ENCODE measurements around the gene ULK1.

Gene ULK1

GRCh38 chr12:131930510-131930909, 36.1 kb downstream of the ULK1 start:
- CTCF ChIA-PET, result interaction anchor here (1.0 to 1.1 kb wide), 2 partner anchors 17 to 93 kb away, joined by 3 read pairs; no protein-coding TSS in a partner anchor
- H3K4me3 ChIP-seq (ENCODE audit: low read depth, low read length), result peak overlapping the region; percentile 89
- no peak for DNase-seq (ENCODE audit: low read depth, low spot score)
- POLR2A ChIA-PET, result no interaction called here
- TF ChIP-seq CTCF (IDR thresholded peaks at IDR 0.05; ENCODE audit: insufficient read depth, low read length, missing control alignments), result no peak

- POLR2A ChIA-PET, result no interaction called here
- no peak for DNase-seq (ENCODE audit: low read depth, low spot score)
- CTCF ChIA-PET, result no interaction called here
- no peak for TF ChIP-seq CTCF (IDR thresholded peaks at IDR 0.05; ENCODE audit: insufficient read depth, low read length, missing control alignments)
- no peak overlapping the region for H3K4me3 ChIP-seq (ENCODE audit: low read depth, low read length)
Observed at GRCh38 chr12:131933387-131933786, 39.0 kb downstream of the ULK1 start.

- CTCF ChIA-PET, result no interaction called here
- no peak for TF ChIP-seq CTCF (IDR thresholded peaks at IDR 0.05; ENCODE audit: insufficient read depth, low read length, missing control alignments)
- POLR2A ChIA-PET, result no interaction called here
- DNase-seq (ENCODE audit: low read depth, low spot score), result no peak
- no peak overlapping the region for H3K4me3 ChIP-seq (ENCODE audit: low read depth, low read length)
Observed at GRCh38 chr12:131934535-131934934, 40.1 kb downstream of the ULK1 start.

- H3K4me3 ChIP-seq (ENCODE audit: low read depth, low read length), result no peak overlapping the region
- ChIA-PET CTCF (no interaction called here), POLR2A (no interaction called here)
- no peak for TF ChIP-seq CTCF (IDR thresholded peaks at IDR 0.05; ENCODE audit: insufficient read depth, low read length, missing control alignments)
- DNase-seq (ENCODE audit: low read depth, low spot score), result no peak
Observed at GRCh38 chr12:131938082-131938481, 43.7 kb downstream of the ULK1 start.

GRCh38 chr12:131939007-131939406, 44.6 kb downstream of the ULK1 start:
- TF ChIP-seq CTCF (IDR thresholded peaks at IDR 0.05; ENCODE audit: insufficient read depth, low read length, missing control alignments), result no peak
- POLR2A ChIA-PET, result no interaction called here
- DNase-seq (ENCODE audit: low read depth, low spot score), result no peak
- CTCF ChIA-PET, result no interaction called here
- H3K4me3 ChIP-seq (ENCODE audit: low read depth, low read length), result no peak overlapping the region

GRCh38 chr12:131940141-131940547, 45.7 kb downstream of the ULK1 start:
- no peak for DNase-seq (ENCODE audit: low read depth, low spot score)
- CTCF ChIA-PET, result interaction anchor here (1.3 kb wide), 1 partner anchor 10 kb away, joined by 4 read pairs; the partner anchor contains the start of gene EP400
- POLR2A ChIA-PET, result no interaction called here
- TF ChIP-seq CTCF (IDR thresholded peaks at IDR 0.05; ENCODE audit: insufficient read depth, low read length, missing control alignments), result no peak
- H3K4me3 ChIP-seq (ENCODE audit: low read depth, low read length), result no peak overlapping the region
